22Rv1 (cell line): ENCODE data around the gene MAP4.

Experiments
- ZFX ChIP-seq: fragments of 450-650 bp; IDR thresholded peaks from 2 replicates; pipeline ENCODE4 v1.6.1; 2017; ENCODE audit warnings: antibody characterized with exemption, borderline replicate concordance
- TF ChIP-seq, protein P1 (sequence below): fragments of 450-650 bp; IDR thresholded peaks from 2 replicates; pipeline ENCODE4 v1.5.1; 2017; ENCODE audit warnings: mild to moderate bottlenecking

DNA sequence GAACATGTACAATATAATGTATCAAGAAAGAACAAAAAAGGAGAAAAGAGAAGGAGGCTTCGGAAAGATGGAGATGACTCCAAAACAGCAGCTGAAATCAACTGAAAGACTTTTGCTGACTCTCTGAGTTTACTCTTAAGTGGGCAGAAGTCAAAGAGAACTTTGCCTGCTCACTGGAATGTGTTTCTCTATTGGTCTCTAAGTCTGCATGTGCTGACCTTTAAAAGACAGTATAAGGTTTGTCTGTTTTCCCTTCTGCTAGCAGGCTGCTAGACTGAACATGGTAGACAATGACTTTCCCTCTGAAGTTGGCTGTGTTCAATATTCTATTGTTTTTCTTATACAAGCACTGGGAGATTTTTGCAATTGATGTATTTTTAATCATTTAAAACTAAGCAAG lies 7.2 kb upstream of the MAP4 start:
- TF ChIP-seq, protein P1, sequence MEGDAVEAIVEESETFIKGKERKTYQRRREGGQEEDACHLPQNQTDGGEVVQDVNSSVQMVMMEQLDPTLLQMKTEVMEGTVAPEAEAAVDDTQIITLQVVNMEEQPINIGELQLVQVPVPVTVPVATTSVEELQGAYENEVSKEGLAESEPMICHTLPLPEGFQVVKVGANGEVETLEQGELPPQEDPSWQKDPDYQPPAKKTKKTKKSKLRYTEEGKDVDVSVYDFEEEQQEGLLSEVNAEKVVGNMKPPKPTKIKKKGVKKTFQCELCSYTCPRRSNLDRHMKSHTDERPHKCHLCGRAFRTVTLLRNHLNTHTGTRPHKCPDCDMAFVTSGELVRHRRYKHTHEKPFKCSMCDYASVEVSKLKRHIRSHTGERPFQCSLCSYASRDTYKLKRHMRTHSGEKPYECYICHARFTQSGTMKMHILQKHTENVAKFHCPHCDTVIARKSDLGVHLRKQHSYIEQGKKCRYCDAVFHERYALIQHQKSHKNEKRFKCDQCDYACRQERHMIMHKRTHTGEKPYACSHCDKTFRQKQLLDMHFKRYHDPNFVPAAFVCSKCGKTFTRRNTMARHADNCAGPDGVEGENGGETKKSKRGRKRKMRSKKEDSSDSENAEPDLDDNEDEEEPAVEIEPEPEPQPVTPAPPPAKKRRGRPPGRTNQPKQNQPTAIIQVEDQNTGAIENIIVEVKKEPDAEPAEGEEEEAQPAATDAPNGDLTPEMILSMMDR, result no peak
- TF ChIP-seq ZFX, result no peak
